ENCODE results near the gene TCN1. TPM values are rescaled to one million over a fixed set of nuclear protein-coding genes. Genes with fewer than 3 reads are reported as not detected.

Gene TCN1
- total and polyA plus RNA-seq, 4 donors, result 0.43 to 4.9 (median 3.7) TPM

DNA sequence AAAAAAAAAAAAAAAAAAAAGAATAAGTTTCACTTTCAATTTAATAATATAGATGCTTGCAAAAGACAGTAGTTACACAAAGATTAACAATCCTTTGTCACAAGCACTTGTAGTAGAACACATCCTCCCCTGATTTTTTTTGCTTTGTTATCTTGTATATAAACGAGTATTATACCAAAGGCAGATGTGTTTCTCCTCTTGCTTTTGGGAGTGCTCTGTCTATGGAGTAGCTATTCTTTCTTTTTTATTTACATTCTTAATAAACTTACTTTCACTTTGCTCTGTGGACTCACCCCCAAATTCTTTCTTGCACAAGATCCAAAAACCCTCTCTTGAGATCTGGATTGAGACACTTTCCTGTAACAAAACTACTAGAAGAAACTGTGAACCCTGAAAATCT lies 52.3 kb downstream of the TCN1 start:
- Histone ChIP-seq H3K36me3 (ENCODE audit: control insufficient read depth in 4 of 4, insufficient read depth in 4 of 4, low read length in 4 of 4) (peaks cover 0 to 4% (median 0%) of the 10 kb centered on the region in 4 donors), H3K27me3 (ENCODE audit: control insufficient read depth in 3 of 3, insufficient read depth in 3 of 3, low read length in 2 of 3) (peaks cover 0 to 2% (median 0%) of the 10 kb centered on the region in 3 donors), H3K4me3 (no peak overlapping the region), H3K9me3 (ENCODE audit: control insufficient read depth in 4 of 4, insufficient read depth in 3 of 4, low read length in 3 of 4) (no peaks in the 10 kb centered on the region), H3K27ac (ENCODE audit: low read depth in 1 of 2, low read length in 1 of 2) (no peak overlapping the region), H3K9ac (ENCODE audit: insufficient read depth in 1 of 2, low read length in 2 of 2) (no peak overlapping the region), H3K4me1 (ENCODE audit: control insufficient read depth in 5 of 5, insufficient read depth in 5 of 5, low read length in 5 of 5) (peaks cover 0 to 8% (median 3%) of the 10 kb centered on the region in 5 donors)
- WGBS, 2 donors, result 23 to 27% methylated on average over 1 of the region's 1 CpG
- TF ChIP-seq, protein P1, sequence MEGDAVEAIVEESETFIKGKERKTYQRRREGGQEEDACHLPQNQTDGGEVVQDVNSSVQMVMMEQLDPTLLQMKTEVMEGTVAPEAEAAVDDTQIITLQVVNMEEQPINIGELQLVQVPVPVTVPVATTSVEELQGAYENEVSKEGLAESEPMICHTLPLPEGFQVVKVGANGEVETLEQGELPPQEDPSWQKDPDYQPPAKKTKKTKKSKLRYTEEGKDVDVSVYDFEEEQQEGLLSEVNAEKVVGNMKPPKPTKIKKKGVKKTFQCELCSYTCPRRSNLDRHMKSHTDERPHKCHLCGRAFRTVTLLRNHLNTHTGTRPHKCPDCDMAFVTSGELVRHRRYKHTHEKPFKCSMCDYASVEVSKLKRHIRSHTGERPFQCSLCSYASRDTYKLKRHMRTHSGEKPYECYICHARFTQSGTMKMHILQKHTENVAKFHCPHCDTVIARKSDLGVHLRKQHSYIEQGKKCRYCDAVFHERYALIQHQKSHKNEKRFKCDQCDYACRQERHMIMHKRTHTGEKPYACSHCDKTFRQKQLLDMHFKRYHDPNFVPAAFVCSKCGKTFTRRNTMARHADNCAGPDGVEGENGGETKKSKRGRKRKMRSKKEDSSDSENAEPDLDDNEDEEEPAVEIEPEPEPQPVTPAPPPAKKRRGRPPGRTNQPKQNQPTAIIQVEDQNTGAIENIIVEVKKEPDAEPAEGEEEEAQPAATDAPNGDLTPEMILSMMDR (IDR thresholded peaks at IDR 0.05; ENCODE audit: control extremely low read depth, extremely low read depth), result no peak
- no peak for DNase-seq
- ATAC-seq (ENCODE audit: insufficient read depth, low FRiP score), result no peak

DNA sequence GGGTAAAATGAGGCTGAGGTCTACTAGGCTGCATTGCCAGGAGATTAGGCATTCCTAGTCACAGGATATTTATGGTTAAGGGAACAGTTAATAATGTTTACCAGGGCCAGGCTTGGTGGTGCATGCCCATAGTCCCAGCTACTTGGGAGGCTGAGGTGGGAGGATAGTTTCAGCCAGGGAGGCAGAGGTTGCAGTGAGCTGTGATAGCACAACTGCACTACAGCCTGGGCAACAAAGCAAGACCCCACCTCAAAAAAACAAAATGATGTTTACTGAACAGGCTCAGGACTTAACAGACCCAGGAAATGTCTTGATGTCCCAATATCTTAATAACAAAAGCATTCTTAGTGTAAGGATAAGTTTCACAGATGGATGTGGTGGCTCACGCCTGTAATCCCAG lies 52.9 kb downstream of the TCN1 start:
- Histone ChIP-seq H3K9ac (ENCODE audit: insufficient read depth in 1 of 2, low read length in 2 of 2) (no peak overlapping the region), H3K27ac (ENCODE audit: low read depth in 1 of 2, low read length in 1 of 2) (no peak overlapping the region), H3K27me3 (ENCODE audit: control insufficient read depth in 3 of 3, insufficient read depth in 3 of 3, low read length in 2 of 3) (peaks cover 0 to 2% (median 0%) of the 10 kb centered on the region in 3 donors), H3K4me3 (no peak overlapping the region), H3K9me3 (ENCODE audit: control insufficient read depth in 4 of 4, insufficient read depth in 3 of 4, low read length in 3 of 4) (no peaks in the 10 kb centered on the region), H3K4me1 (ENCODE audit: control insufficient read depth in 5 of 5, insufficient read depth in 5 of 5, low read length in 5 of 5) (peaks cover 0 to 8% (median 3%) of the 10 kb centered on the region in 5 donors), H3K36me3 (ENCODE audit: control insufficient read depth in 4 of 4, insufficient read depth in 4 of 4, low read length in 4 of 4) (peaks cover 0 to 4% (median 2%) of the 10 kb centered on the region in 4 donors)
- TF ChIP-seq, protein P1 (IDR thresholded peaks at IDR 0.05; ENCODE audit: control extremely low read depth, extremely low read depth), result no peak
- DNase-seq (no peak), ATAC-seq (ENCODE audit: insufficient read depth, low FRiP score) (no peak)
- WGBS, 2 donors, result 92 to 96% methylated on average over 1 of the region's 1 CpG

DNA sequence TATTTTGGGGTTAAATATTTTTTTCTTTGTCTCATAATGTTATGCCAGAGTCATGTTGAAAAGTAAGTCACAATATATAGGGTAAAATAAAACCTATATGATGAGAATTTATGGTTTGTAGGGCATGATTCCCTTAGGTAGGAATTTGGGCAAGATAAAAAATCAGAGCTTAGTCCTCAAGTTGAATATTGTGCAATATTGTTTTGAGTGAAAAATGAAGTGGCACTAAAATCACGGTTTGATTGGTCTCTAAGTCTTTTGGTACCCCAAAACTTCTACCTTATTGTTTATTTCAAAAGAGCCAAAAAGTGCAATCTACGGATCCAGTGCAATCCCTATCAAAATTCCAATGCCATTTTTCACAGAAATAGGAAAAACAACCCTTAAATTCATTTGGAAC lies 54.1 kb downstream of the TCN1 start:
- TF ChIP-seq, protein P1 (IDR thresholded peaks at IDR 0.05; ENCODE audit: control extremely low read depth, extremely low read depth), result no peak

DNA sequence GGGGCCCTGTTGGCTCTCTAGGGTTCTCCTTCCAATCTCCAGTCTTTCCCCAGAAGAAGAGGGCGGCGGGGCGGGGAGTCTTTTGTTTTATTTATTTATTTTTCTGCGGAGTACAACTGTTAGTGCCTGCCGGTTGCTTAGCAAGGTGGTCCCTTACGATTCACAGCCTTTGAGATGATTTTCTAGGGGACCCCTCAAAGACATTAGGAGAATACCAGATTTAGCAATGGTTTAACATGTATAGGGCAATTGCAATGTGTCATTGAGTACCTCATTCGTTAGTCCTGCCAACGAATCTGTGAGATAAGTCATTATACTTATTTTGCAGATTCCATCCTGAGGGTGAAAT lies 55.4 kb downstream of the TCN1 start:
- Histone ChIP-seq H3K9ac (ENCODE audit: insufficient read depth in 1 of 2, low read length in 2 of 2) (peak overlapping the region in 1 of 2 donors; percentile 87), H3K36me3 (ENCODE audit: control insufficient read depth in 4 of 4, insufficient read depth in 4 of 4, low read length in 4 of 4) (peaks cover 6 to 17% (median 10%) of the 10 kb centered on the region in 4 donors), H3K27me3 (ENCODE audit: control insufficient read depth in 3 of 3, insufficient read depth in 3 of 3, low read length in 2 of 3) (no peaks in the 10 kb centered on the region), H3K9me3 (ENCODE audit: control insufficient read depth in 4 of 4, insufficient read depth in 3 of 4, low read length in 3 of 4) (no peaks in the 10 kb centered on the region), H3K27ac (ENCODE audit: low read depth in 1 of 2, low read length in 1 of 2) (peak overlapping the region; percentile 24 to 84), H3K4me1 (ENCODE audit: control insufficient read depth in 5 of 5, insufficient read depth in 5 of 5, low read length in 5 of 5) (peaks cover 0 to 8% (median 3%) of the 10 kb centered on the region in 5 donors), H3K4me3 (no peak overlapping the region)
- no peak for ATAC-seq (ENCODE audit: insufficient read depth, low FRiP score)
- TF ChIP-seq, protein P1 (IDR thresholded peaks at IDR 0.05; ENCODE audit: control extremely low read depth, extremely low read depth), result no peak
- no peak for DNase-seq
- 10 to 11% methylated on average over 8 of the region's 8 CpGs for WGBS, 2 donors

More for the DNA sequence above, 54.1 kb downstream of the TCN1 start:
- DNase-seq (no peak), ATAC-seq (ENCODE audit: insufficient read depth, low FRiP score) (no peak)
- Histone ChIP-seq H3K9ac (ENCODE audit: insufficient read depth in 1 of 2, low read length in 2 of 2) (no peak overlapping the region), H3K27ac (ENCODE audit: low read depth in 1 of 2, low read length in 1 of 2) (no peak overlapping the region), H3K4me3 (no peak overlapping the region), H3K36me3 (ENCODE audit: control insufficient read depth in 4 of 4, insufficient read depth in 4 of 4, low read length in 4 of 4) (peaks cover 0 to 6% (median 4%) of the 10 kb centered on the region in 4 donors), H3K9me3 (ENCODE audit: control insufficient read depth in 4 of 4, insufficient read depth in 3 of 4, low read length in 3 of 4) (no peaks in the 10 kb centered on the region), H3K27me3 (ENCODE audit: control insufficient read depth in 3 of 3, insufficient read depth in 3 of 3, low read length in 2 of 3) (peaks cover 0 to 2% (median 0%) of the 10 kb centered on the region in 3 donors), H3K4me1 (ENCODE audit: control insufficient read depth in 5 of 5, insufficient read depth in 5 of 5, low read length in 5 of 5) (peaks cover 0 to 8% (median 3%) of the 10 kb centered on the region in 5 donors)
- 73 to 81% methylated on average over 2 of the region's 2 CpGs for WGBS, 2 donors
